GM20000 (cell line): ENCODE data around the gene ACY1.

Source experiments
- DNase-seq: peaks from one replicate; pipeline ENCODE4 v3.0.0; 2012; ENCODE audit warnings: low spot score
- TF ChIP-seq, protein P1 (sequence below): IDR thresholded peaks from 2 replicates; pipeline ENCODE4 v1.5.1; 2012; ENCODE audit warnings: mild to moderate bottlenecking, control low read depth; ENCODE audit errors: extremely low read depth, missing control alignments

Gene ACY1

DNA sequence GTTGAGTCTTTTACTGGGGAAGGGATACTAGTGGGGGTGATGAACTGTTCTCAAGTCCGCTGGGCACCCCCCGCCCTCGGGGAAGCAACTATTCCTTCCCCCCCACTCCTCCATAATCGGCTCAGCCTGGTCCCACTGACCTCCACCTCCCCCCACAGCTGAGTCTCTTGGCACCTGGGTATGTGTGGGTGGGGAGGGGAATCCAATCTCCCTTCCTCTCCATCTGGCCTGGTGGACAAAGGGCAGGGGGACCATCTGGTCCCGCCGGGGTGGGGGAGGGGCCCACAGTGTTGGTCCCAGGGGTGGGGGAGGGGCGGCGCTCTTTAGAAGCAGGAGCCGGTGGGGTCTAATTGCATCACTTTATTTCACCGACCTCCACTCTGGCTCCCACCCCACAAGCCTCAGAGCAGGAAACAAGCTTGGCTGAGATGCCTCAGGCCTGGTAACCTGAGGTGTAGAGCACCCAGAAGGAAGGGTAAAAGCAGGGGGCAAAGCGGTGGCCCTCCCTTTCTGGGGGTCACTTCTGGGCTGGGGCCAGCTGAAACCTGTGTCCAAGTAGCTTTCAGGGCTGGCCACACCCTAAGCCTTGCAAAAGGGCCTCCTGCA is 15.1 kb upstream of the ACY1 start:
- TF ChIP-seq, protein P1, sequence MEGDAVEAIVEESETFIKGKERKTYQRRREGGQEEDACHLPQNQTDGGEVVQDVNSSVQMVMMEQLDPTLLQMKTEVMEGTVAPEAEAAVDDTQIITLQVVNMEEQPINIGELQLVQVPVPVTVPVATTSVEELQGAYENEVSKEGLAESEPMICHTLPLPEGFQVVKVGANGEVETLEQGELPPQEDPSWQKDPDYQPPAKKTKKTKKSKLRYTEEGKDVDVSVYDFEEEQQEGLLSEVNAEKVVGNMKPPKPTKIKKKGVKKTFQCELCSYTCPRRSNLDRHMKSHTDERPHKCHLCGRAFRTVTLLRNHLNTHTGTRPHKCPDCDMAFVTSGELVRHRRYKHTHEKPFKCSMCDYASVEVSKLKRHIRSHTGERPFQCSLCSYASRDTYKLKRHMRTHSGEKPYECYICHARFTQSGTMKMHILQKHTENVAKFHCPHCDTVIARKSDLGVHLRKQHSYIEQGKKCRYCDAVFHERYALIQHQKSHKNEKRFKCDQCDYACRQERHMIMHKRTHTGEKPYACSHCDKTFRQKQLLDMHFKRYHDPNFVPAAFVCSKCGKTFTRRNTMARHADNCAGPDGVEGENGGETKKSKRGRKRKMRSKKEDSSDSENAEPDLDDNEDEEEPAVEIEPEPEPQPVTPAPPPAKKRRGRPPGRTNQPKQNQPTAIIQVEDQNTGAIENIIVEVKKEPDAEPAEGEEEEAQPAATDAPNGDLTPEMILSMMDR: no peak
- peak; percentile 36 for DNase-seq

DNA sequence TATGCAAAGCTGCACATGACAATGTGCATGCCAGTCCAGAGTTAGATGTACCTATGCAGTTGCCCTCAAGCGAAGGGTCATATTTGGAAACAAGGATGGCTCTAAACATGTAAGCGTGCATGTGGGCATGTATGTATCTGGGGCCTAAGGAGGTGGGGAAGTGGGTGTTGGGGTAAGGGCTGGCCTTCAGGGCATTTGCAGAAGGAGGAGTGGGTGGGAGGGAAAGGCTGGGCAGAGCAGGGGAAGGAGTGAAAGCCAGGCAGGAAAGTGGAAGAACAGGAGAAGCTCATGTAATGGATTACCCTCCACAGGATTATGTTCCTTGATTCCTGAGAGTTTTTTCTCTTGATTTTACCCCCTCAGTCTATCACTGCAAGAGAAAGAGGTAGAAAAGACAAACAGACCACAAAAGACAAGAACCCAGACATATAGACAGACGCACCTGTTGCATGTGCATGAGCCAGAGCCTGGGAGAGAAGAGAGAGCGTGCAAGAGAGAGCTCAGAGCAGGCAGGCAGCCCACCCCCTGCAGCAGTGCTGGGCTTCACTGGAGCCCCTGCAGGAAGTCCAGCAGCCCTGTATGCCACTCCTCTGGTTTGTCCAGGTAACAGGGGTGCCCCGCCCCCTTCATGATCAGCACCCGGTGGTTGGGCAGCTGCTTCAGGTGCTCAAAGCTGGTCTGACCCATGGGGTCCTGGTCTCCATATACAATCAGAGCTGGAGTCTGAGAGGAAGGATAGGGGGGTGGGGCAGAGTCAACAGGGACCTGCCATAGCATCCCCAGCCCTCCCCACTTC is 14.3 kb upstream of the ACY1 start:
- no peak for DNase-seq
- TF ChIP-seq, protein P1: no peak

DNA sequence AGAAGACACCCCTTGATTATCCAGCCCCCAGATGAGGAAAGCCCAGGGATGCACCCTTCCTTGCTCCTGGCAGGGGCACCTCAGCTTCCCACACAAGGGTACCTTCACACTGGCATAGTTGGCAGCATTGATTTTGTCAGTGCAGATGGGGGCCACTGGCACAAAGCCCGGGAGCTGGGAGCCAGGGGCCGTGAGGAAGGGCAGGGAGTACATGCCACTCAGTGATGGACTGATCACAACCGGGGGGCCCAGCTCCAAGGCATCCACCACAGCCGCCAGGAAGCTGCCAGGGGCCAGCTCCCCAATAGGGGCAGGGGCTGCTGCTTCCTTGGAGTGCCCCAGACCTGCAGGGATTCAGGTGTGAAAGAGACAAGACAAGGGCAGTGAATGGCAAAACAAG is 13.5 kb upstream of the ACY1 start:
- TF ChIP-seq, protein P1: no peak
- DNase-seq: no peak

DNA sequence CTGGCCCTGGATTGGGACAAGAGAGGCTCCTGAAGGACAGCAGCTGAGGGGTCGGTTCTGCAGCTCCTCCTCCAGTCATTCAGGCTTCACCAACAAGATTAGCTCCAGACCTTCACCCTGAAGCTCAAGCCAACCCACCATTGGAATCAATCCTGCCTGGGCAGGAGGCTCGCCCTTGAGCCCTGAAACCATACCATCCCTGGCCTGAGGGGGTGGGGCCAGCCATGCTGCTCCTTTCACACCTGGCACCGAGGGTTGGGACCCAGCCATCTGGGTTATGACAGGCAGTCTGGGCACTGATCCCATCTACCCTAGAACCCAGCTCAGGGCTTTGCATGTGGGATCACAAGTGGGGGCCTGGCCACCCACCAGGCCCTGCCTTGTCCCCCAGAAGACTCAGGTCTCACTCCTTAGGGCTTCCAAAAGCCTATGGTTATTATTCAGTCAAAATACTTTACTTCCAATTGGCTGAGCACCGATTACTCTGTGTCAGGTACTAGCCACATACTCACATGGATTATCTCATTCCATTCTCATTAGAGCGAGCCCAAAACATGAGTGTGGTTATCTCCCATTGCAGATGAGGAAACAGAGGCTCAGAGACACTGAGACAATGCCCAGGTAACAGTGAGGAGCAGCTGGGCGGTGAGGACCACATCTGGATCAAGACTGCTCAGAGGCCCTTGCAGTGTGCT is 12.6 kb upstream of the ACY1 start:
- no peak for DNase-seq

DNA sequence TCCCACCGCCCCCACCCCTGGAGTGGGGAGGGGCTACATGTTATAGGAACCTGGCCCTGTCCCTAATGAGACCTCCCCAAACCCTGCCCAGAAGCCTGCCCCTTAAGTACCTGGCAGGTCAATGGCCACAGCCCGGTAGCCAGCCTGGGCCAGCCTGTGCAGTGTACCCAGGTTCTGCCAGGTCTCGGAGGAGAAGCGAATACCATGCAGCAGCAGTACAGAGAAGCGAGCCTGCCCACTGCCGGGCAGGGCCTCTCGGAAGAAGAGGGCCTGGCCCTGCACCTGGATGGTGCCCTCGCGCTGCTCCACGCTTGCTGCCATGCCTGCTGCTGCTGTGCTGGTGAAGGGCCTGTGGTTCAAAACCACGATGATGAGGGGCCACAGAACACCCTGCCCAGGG is 12.0 kb upstream of the ACY1 start:
- DNase-seq: no peak
- TF ChIP-seq, protein P1: no peak

More for the DNA sequence above, 12.6 kb upstream of the ACY1 start:
- TF ChIP-seq, protein P1: no peak

DNA sequence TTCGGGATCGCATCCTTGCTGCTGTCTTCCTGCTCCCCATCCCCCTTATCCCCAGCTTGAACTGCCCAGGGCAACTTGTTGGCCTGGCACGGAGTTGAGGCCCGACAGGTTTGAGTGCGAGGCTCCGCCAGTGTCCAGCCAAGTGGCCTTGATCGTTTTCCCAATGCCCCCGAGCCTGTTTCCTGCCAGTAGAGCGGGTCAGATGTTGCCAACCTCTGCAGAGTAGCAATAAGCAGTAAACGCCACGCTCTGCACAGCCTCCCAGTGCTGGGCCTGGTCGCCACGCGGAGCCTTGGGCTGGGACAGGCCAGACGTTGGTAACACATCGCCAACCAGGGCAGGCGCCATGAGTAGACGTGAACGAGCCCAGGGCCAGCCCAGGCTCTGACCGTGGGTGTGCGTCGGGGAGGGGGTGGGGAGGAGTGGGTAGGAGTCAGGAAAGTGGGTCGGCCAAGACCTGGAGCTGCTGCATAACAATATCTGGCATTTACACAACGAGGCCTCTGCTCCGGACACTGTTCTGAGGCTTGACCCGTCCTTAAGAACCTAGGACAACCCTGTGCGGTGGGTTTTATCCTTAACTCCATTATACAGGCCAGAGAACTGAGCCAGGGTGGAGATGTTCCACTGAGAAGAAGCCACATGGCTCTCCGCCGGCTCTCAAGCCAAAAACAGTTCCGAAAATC is 8.9 kb upstream of the ACY1 start:
- DNase-seq: no peak
- TF ChIP-seq, protein P1: no peak
